GM15510 (cell line): Measurements from ENCODE around the gene CORO2B.

ENCODE experiments used
- POLR2A ChIP-seq: IDR thresholded peaks from 3 replicates; pipeline ENCODE4 v1.6.1; 2011; ENCODE audit warnings: borderline replicate concordance; ENCODE audit not compliant: insufficient read length; ENCODE audit errors: extremely low read depth

CORO2B gene

GRCh38 chr15:68764090-68764489 is 185.3 kb downstream of the CORO2B start:
- TF ChIP-seq POLR2A, result no peak

GRCh38 chr15:68765602-68766368 is 187.0 kb downstream of the CORO2B start:
- TF ChIP-seq POLR2A, result no peak

DNA sequence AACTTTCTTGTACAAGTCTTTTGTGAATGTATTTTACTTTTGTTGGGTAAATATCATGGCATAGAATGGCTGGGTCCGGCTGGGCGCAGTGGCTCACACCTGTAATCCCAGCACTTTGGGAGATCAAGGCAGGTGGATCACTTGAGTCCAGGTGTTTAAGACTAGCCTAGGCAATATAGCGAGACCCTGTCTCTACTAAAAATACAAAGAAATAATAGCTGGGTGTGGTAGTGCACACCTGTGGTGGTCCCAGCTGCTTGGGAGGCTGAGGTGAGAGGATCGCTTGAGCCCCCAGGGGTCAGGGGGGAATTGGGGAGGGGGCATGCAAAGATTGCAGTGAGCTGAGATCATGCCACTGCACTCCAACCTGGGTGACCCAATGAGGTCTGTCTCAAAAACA is 189.0 kb downstream of the CORO2B start:
- no peak for TF ChIP-seq POLR2A

GRCh38 chr15:68768321-68768720 is 189.5 kb downstream of the CORO2B start:
- TF ChIP-seq POLR2A, result no peak

- TF ChIP-seq POLR2A, result no peak
Measured at GRCh38 chr15:68769702-68770101, 190.9 kb downstream of the CORO2B start.

- TF ChIP-seq POLR2A, result no peak
Measured at GRCh38 chr15:68770216-68770615, 191.4 kb downstream of the CORO2B start.

- TF ChIP-seq POLR2A, result no peak
Measured at GRCh38 chr15:68773036-68773435, 194.2 kb downstream of the CORO2B start.

DNA sequence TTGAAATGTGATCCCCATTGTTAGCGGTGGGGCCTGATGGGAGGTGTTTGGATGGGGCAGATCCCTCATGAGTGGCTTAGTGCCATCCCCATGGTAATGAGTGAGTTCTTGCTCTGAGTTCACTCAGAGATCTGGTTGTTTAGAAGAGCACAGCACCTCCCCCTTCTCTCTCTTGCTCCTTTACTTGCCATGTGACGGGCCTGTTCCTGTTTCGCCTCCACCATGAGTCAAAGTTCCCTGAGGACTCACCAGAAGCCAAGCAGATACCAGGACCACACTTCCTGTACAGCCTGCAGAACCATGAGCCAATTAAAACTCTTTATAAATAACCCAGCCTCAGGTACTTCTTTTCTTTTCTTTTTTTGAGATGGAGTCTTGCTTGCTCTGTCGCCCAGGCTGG is 195.3 kb downstream of the CORO2B start:
- no peak for TF ChIP-seq POLR2A

DNA sequence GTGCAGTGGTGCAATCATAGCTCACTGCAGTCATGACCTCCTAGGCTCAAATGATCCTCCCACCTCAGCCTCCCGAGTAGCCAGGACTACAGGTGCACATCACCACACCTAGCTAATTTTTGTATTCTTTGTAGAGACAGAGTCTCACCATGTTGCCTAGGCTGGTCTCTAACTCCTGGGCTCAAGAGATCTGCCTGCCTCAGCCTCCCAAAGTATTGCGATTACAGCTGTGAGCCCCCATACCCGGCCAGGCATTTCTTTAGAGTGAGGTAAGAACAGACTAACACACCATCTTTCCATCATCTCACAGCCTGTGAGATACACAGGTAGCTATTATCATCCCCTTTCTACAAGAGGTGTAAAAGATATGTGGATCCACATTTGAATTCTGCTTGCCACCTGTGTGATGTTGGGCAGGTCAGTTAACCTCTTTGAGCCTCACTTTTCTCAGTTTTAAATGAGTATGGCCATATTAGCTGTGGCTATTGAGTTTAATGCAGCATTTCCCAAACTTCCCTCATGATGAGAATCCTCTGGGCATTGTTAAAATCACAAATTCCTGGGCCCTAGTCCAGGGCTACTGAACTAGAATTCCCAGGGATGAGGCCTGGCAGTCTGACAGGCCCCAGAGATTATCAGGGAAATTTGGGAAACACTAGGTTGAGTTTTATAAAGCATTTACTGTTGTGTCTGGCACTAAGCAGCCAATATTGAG is 195.9 kb downstream of the CORO2B start:
- no peak for TF ChIP-seq POLR2A

- no peak for TF ChIP-seq POLR2A
Measured at GRCh38 chr15:68775236-68775577, 196.4 kb downstream of the CORO2B start.

- TF ChIP-seq POLR2A, result no peak
Measured at GRCh38 chr15:68775671-68776476, 197.1 kb downstream of the CORO2B start.

DNA sequence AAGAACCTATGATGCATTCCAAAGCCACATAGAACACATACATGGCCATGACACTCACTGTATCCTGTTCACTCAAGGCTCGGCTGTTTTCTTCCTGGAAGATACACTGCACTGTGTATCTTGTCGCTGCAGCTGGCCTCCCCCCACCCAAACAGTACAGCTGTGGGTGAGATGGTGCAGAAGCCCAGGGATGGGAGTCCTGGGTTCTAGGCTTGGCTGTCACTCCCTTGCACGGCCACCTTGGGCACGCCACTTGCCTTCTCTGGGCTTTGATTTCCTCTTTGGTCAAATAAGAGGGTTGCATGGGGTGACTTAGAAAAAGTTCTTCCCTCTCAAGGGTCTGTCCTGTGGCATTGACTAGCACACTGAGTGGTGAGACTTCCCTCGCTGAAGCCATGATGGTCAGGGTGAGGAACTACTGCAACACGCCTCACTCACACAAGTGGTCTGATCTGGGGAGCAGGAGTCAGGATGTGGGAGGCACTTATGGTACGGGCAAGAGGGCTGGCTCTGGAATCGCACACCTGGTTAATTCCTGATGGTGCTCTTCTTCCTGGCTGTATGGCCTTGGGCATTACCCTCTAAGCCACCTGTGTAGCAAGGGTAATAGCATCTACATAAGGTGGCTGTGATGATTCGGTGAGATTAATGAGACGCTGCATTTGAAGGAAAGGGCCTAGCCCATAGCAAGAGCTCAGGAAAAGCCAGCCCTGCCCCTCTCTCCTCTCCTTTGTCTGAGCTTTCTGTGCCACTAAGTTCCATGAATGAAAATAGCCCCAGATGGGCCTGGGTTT is 197.9 kb downstream of the CORO2B start:
- peak; percentile 15 for TF ChIP-seq POLR2A
